A549 treated with Hydrocortisone at 1 μM for 4 hours (cell line): ENCODE measurements around the gene PRPH. TPM values are rescaled to one million over a fixed set of nuclear protein-coding genes. Genes with fewer than 3 reads are reported as not detected.

Experiments used
- total RNA-seq: library from RNA; stranded (reverse); fragments of 200-300 nt; extraction: Qiagen RNA extraction; gene quantifications from 5 replicates; pipeline ENCODE4 v1.2.3, GENCODE V29; 2022

The PRPH gene
- 0.97 to 1.9 TPM (median 1.6 TPM) in 5 replicates for total RNA-seq

GRCh38 chr12:49295082-49295936 is at the start of gene PRPH:
Gene PRPH (plus strand): TSS chr12:49295147. CDS start chr12:49295201, 54 bp downstream.

DNA sequence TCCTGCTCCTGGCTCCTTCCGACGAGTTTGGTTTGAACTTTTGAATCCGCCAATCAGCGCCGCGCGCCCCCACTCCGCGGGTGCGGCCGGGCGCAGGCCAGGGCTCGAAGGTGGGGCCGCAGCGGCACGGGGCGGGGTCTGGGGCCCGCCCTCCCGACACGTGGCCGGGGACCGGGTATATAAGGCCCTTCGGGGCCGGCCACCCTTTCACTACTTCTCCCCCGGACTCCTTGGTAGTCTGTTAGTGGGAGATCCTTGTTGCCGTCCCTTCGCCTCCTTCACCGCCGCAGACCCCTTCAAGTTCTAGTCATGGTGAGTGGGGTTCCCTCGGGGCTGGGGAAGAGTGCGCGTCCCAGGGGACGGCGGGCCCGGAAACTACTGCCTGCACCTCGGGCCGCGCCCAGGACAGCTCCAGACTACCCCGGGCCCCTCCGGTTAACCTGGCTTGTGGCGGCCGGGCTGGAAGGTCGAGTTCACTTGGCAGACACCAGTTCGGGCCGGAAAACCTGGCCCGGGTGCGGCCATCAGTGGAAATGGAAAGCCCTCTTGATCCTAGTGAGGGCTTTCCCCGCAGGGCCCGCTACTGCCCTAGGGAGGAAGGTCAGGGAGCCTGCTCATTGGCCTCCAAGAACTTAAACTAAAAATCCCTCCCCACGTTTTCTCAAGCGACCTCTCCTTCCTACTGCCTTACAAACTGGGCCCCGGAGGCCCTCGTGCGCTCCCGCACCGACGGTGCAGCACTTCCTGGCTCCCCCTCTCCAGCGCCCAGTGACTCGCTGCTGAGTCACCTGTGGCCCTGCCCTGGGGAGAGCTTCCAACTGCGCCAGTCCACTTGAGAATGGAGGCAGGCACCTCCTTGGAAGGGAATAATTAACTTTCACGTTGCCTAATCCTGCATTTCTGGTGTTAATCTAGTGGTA is 29.8 kb upstream of the PRPH start, which contains the start of gene TUBA1C:
Gene TUBA1C (plus strand): TSS at position 210 of the 920 bp plus-strand sequence. CDS start 100 bp downstream, at position 310.

GRCh38 chr12:49322708-49323523 is 28.0 kb downstream of the PRPH start, which contains the start of gene TROAP:
Gene TROAP (plus strand): TSS chr12:49323255. CDS start chr12:49323609, 354 bp downstream.

DNA sequence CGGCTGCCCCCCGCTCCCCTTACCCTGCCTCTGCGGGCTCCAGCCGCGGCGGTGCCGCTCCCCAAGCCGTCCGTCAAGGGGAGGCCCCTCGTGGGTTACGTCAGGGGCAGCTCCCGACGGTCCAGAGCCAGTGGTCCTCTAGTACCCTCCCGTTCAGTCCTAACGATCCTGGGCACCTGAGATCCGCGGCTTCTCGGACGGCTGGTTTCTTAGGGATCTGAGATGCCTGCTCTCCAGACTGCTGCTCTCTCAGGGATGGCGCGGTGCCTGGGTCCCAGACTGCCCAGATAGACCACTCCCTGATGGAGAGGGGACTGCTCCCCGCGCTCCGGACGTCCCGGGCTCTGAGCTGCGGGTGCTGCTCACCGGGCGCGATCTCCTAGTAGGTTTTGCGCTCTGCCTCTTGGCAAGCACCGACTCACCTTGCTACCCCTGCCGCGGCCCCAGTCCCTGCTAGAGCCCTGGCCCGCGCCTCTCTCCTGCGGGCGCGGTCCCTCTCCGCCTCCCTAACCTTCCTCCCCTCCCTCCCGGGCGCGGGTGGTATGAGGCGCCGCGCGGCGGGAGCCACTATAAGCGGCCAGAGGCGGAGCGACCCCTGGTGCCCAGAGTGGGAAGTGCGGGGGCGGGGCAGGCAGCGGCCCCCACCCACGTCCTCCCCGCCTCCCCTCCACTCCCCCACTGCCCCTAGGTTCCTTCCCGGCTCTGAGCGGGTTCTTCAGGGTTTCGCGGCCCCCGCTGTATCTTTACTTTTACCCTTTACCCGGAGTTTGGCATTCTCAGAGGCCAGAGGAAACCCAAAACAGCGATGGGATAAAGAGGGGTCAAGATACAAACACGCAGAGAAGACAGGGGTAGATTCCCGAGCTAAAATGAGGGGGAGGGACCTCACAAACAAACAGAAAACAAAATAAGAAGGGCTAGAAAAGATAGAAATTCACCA is 42.0 kb downstream of the PRPH start, which contains the start of gene C1QL4:
Gene C1QL4 (minus strand): TSS at position 544 of the 940 bp plus-strand sequence. CDS start 711 bp downstream, outside the sequence.

DNA sequence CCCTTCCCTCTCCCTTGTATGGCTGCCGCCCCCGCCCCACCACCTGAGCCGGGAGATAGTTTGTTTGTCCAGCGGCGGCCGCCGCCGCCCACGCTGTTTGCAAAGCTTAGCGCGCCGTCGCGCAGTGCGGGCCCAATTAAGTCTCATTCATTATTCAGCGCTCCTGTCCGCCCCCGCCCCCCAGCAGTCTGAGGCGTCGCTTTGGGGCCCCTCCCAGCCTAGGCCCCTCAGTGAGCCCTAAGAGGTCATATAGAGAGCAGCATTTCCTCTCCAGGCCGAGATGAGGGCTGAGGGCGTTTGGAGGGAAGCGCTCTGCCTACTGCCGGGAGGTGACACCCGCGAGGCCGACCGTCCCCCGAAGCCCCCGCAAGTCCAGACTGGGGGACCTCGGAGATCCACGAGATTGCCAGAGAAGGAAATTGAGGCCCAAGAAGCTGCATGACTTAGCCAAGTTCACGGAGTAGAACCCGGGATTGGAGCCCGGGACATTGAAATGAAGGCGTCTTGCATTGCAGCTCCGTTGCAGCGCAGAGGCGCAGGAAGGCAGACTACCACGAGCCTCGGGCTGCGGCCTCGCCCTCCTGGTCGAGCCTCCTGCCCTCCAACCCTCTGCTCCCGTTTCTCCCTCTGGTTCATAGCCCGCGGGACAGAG is 51.8 kb downstream of the PRPH start, which contains the start of gene DNAJC22:
Gene DNAJC22 (plus strand): TSS at position 230 of the 652 bp plus-strand sequence. CDS start 1,985 bp downstream, outside the sequence.

Other genes starting within 250 kb of the PRPH start
- gene KMT2D, start 234.4 kb upstream of the PRPH start, total RNA-seq: 30.6 to 49.0 TPM (median 33.5 TPM) in 5 replicates
- gene RHEBL1, start 225.2 kb upstream of the PRPH start, total RNA-seq: 3.2 to 4.9 TPM (median 4.6 TPM) in 5 replicates
- gene DHH, start 200.3 kb upstream of the PRPH start, total RNA-seq: 0.03 TPM in 1 of 5 replicates, not detected in the others
- 13.4 to 15.4 TPM (median 14.5 TPM) in 5 replicates for gene LMBR1L, start 184.3 kb upstream of the PRPH start, total RNA-seq
- 2,285 to 2,528 TPM (median 2,417 TPM) in 5 replicates for gene TUBA1B, start 163.8 kb upstream of the PRPH start, total RNA-seq
- 182 to 235 TPM (median 228 TPM) in 5 replicates for gene TUBA1A, start 106.1 kb upstream of the PRPH start, total RNA-seq
- gene TUBA1C, start 30.1 kb upstream of the PRPH start, total RNA-seq: 1,549 to 2,166 TPM (median 1,667 TPM) in 5 replicates
- gene TROAP, start 28.1 kb downstream of the PRPH start, total RNA-seq: 74.4 to 87.6 TPM (median 83.8 TPM) in 5 replicates
- 4.8 to 7.6 TPM (median 6.3 TPM) in 5 replicates for gene C1QL4, start 42.0 kb downstream of the PRPH start, total RNA-seq
- 19.5 to 22.7 TPM (median 20.2 TPM) in 5 replicates for gene DNAJC22, start 51.7 kb downstream of the PRPH start, total RNA-seq
- gene SPATS2, start 72.3 kb downstream of the PRPH start, total RNA-seq: 26.1 to 38.4 TPM (median 31.5 TPM) in 5 replicates
- gene KCNH3, start 243.9 kb downstream of the PRPH start, total RNA-seq: 1.7 to 3.3 TPM (median 2.1 TPM) in 5 replicates